H1 (cell line): Measurements from ENCODE around the gene KIF26A. TPM values are rescaled to one million over a fixed set of nuclear protein-coding genes. Genes with fewer than 3 reads are reported as not detected.

ENCODE experiments used
- CTCF ChIA-PET: fragments of 300-600 bp; sonication (Branson Sonifier 250); formaldehyde crosslinking; loops from one replicate; lab custom pipeline; 2021; ENCODE audit not compliant: partially characterized antibody; lab: Charles Lee
- POLR2A ChIA-PET: fragments of 300-600 bp; sonication (Branson Sonifier 250); formaldehyde crosslinking; loops from one replicate; lab custom pipeline; 2021; ENCODE audit warnings: inconsistent platforms; ENCODE audit not compliant: partially characterized antibody; lab: Charles Lee
- DNase-seq, 2 experiments: peaks; one replicate each; pipeline versions ENCODE4 v3.0.0 to v3.0.0-alpha.2; 2010 to 2022; ENCODE audit warnings: low spot score in 2 of 2, low read depth in 1 of 2, mixed read lengths in 1 of 2
- FAIRE-seq: peaks from 2 replicates; lab custom pipeline; 2011; peaks lifted over from hg19 to GRCh38; lab: Jason Lieb, UNC
- H2AFZ ChIP-seq: 2 replicates; pipeline ENCODE4 v1.8.1; 2012; ENCODE audit warnings: low read length, inconsistent platforms
- H2AK5ac ChIP-seq: 2 replicates; pipeline ENCODE4 v1.6.1; 2013; ENCODE audit warnings: low read depth, low read length
- H2BK120ac ChIP-seq: replicated peaks from 2 replicates; pipeline ENCODE3; 2013; ENCODE audit warnings: low read depth, low read length, inconsistent platforms
- H2BK12ac ChIP-seq: 2 replicates; pipeline ENCODE4 v1.6.1; 2013; ENCODE audit warnings: low read depth, low read length
- H2BK15ac ChIP-seq: 2 replicates; pipeline ENCODE4 v1.6.1; 2013; ENCODE audit warnings: low read length
- H2BK20ac ChIP-seq: 2 replicates; pipeline ENCODE4 v1.6.1; 2013; ENCODE audit warnings: low read length
- H2BK5ac ChIP-seq: 2 replicates; pipeline ENCODE4 v1.6.1; 2013; ENCODE audit warnings: low read depth, low read length
- H3K14ac ChIP-seq: 2 replicates; pipeline ENCODE4 v1.6.1; 2013; ENCODE audit warnings: inconsistent platforms; ENCODE audit not compliant: insufficient read length
- H3K18ac ChIP-seq: 2 replicates; pipeline ENCODE4 v1.6.1; 2013; ENCODE audit warnings: low read length; ENCODE audit errors: extremely low read depth
- H3K23ac ChIP-seq: 2 replicates; pipeline ENCODE4 v1.6.1; 2013; ENCODE audit warnings: inconsistent platforms; ENCODE audit not compliant: insufficient read length
- H3K23me2 ChIP-seq: 2 replicates; pipeline ENCODE4 v1.6.1; 2013; ENCODE audit warnings: low read depth, low read length
- H3K27ac ChIP-seq: 2 replicates; pipeline ENCODE4 v1.6.1; 2011; ENCODE audit warnings: low read depth, low read length, inconsistent platforms
- H3K27me3 ChIP-seq, 4 experiments: replicated peaks in 1 of 4; 1 replicate in 1 of 4; 2 replicates in 3 of 4; pipeline versions ENCODE4 v1.6.1 to v1.8.1; 2011 to 2013; ENCODE audit warnings: low read length in 3 of 4, mild to moderate bottlenecking in 3 of 4, inconsistent platforms in 2 of 4, mixed read lengths in 2 of 4, moderate library complexity in 1 of 4; ENCODE audit not compliant: control insufficient read depth in 3 of 4, insufficient read depth in 3 of 4; ENCODE audit errors: extremely low read depth in 1 of 4
- H3K36me3 ChIP-seq, 4 experiments: 2 replicates each; pipeline versions ENCODE4 v1.6.1 to v1.8.1; 2011 to 2013; ENCODE audit warnings: mild to moderate bottlenecking in 4 of 4, low read length in 3 of 4, moderate library complexity in 2 of 4, control low read depth in 1 of 4, inconsistent platforms in 1 of 4; ENCODE audit not compliant: insufficient read depth in 4 of 4, control insufficient read depth in 2 of 4
- H3K4ac ChIP-seq: replicated peaks from 2 replicates; pipeline ENCODE3; 2013; ENCODE audit warnings: low read length, low read depth, mixed read lengths, inconsistent platforms; ENCODE audit not compliant: insufficient read length
- H3K4me1 ChIP-seq, 4 experiments: replicated peaks in 1 of 4; 1 replicate in 1 of 4; 2 replicates in 3 of 4; pipeline versions ENCODE4 v1.6.1 to v1.8.1; 2011 to 2013; ENCODE audit warnings: low read length in 3 of 4, inconsistent platforms in 2 of 4, mixed read lengths in 1 of 4; ENCODE audit not compliant: insufficient read depth in 4 of 4, control insufficient read depth in 3 of 4
- H3K4me2 ChIP-seq, 2 experiments: 2 replicates each; pipeline versions ENCODE4 v1.6.1 to v1.8.1; 2011 to 2013; ENCODE audit warnings: low read depth in 2 of 2, low read length in 2 of 2, control low read depth in 1 of 2, inconsistent platforms in 1 of 2, mild to moderate bottlenecking in 1 of 2; ENCODE audit not compliant: insufficient read depth in 1 of 2
- H3K4me3 ChIP-seq, 4 experiments: fragments of 200-600, 300-600 bp in 1 of 4; sonication (generic), shearing (Covaris generic), sonication (Bioruptor Twin) in 1 of 4; 2 replicates each; pipeline versions ENCODE4 v1.5.1 to v1.8.1; 2011 to 2016; ENCODE audit warnings: low read length in 4 of 4, low read depth in 3 of 4, control low read depth in 2 of 4, inconsistent platforms in 2 of 4, mild to moderate bottlenecking in 2 of 4, mixed read lengths in 1 of 4, moderate library complexity in 1 of 4; ENCODE audit not compliant: insufficient read depth in 2 of 4; ENCODE audit errors: extremely low read depth in 1 of 4
- H3K56ac ChIP-seq: replicated peaks from 2 replicates; pipeline ENCODE3; 2013; ENCODE audit warnings: low read depth, mild to moderate bottlenecking, mixed read lengths, low read length, inconsistent platforms; ENCODE audit not compliant: insufficient read length
- H3K79me1 ChIP-seq: 2 replicates; pipeline ENCODE4 v1.6.1; 2013; ENCODE audit warnings: low read depth, low read length, control low read depth
- H3K79me2 ChIP-seq, 2 experiments: 2 replicates each; pipeline versions ENCODE4 v1.6.1 to v1.8.1; 2012 to 2013; ENCODE audit warnings: low read length in 2 of 2, mild to moderate bottlenecking in 2 of 2, inconsistent platforms in 1 of 2; ENCODE audit not compliant: insufficient read depth in 2 of 2, control insufficient read depth in 1 of 2
- H3K9ac ChIP-seq, 4 experiments: replicated peaks in 1 of 4; 1 replicate in 1 of 4; 2 replicates in 3 of 4; pipeline versions ENCODE4 v1.6.1 to v1.8.1; 2011 to 2013; ENCODE audit warnings: low read depth in 3 of 4, low read length in 3 of 4, control low read depth in 2 of 4, mild to moderate bottlenecking in 2 of 4, moderate library complexity in 2 of 4, inconsistent platforms in 1 of 4; ENCODE audit errors: extremely low read depth in 1 of 4
- H3K9me3 ChIP-seq, 2 experiments: 2 replicates each; pipeline versions ENCODE4 v1.6.1 to v1.8.1; 2012 to 2013; ENCODE audit warnings: mild to moderate bottlenecking in 2 of 2, moderate library complexity in 2 of 2, control low read depth in 1 of 2, inconsistent platforms in 1 of 2, low read depth in 1 of 2, low read length in 1 of 2, mixed read lengths in 1 of 2; ENCODE audit not compliant: insufficient read depth in 2 of 2
- H4K20me1 ChIP-seq, 2 experiments: replicated peaks in 1 of 2; 2 replicates each; pipeline versions ENCODE3 to v1.8.1; 2011 to 2013; ENCODE audit warnings: inconsistent platforms in 2 of 2, low read length in 2 of 2, mild to moderate bottlenecking in 1 of 2; ENCODE audit not compliant: insufficient read depth in 2 of 2, control insufficient read depth in 1 of 2
- H4K5ac ChIP-seq: 2 replicates; pipeline ENCODE4 v1.6.1; 2013; ENCODE audit warnings: low read length, low read depth, mixed read lengths, inconsistent platforms; ENCODE audit not compliant: insufficient read length
- H4K8ac ChIP-seq: 2 replicates; pipeline ENCODE4 v1.8.0; 2013; ENCODE audit warnings: mild to moderate bottlenecking, moderate library complexity, low read length, inconsistent platforms; ENCODE audit not compliant: insufficient read depth; ENCODE audit errors: extremely low read depth
- H4K91ac ChIP-seq: replicated peaks from 2 replicates; pipeline ENCODE3; 2013; ENCODE audit warnings: low read length, mixed read lengths, inconsistent platforms; ENCODE audit not compliant: insufficient read length
- CBX5 ChIP-seq: fragments of 300-800, 300-1000 bp; sonication (generic); IDR thresholded peaks from 2 replicates; pipeline ENCODE4 v1.7.1; 2016; ENCODE audit warnings: antibody characterized with exemption, low read length, low read depth
- NANOG ChIP-seq: IDR thresholded peaks from 2 replicates; pipeline ENCODE4 v1.6.1; 2011; ENCODE audit warnings: low read length, low read depth, mild to moderate bottlenecking, inconsistent platforms; ENCODE audit not compliant: insufficient read depth, poor library complexity, severe bottlenecking
- WGBS, 2 experiments: shearing (Covaris generic) in 1 of 2; methylation state at CpG; one replicate each; pipeline versions ENCODE4 v1.1.6 to v1.1.7; 2013 to 2015; ENCODE audit warnings: low lambda C conversion rate in 2 of 2, mixed read lengths in 2 of 2, inconsistent platforms in 1 of 2, low coverage in 1 of 2, missing lambda C conversion rate in 1 of 2; ENCODE audit not compliant: insufficient replicate concordance in 2 of 2, insufficient coverage in 1 of 2, insufficient read length in 1 of 2; ENCODE audit errors: extremely low coverage in 1 of 2, missing lambda C conversion rate in 1 of 2; 5-methylcytosine and 5-hydroxymethylcytosine counted together
- polyA plus RNA-seq, 7 experiments: library from polyadenylated mRNA; depleted of rRNA in 3 of 7; stranded (reverse) in 5 of 7; unstranded in 2 of 7; fragments of >200 nt in 5 of 7; fragments of 200-250 nt in 2 of 7; gene quantifications; 1 replicate in 5 of 7; 2 replicates in 1 of 7; 4 replicates in 1 of 7; pipeline versions ENCODE4 v1.2.1 to v1.2.3, GENCODE V29; 2011 to 2013; ENCODE audit warnings: missing spikeins in 2 of 7, mixed read lengths in 2 of 7
- total RNA-seq: library from RNA; stranded (reverse); fragmentation: NEBNext Ultra II Directional; extraction: Animal tissue kit (Norgen Biotek cat#: 25700); gene quantifications from 2 replicates; pipeline ENCODE4 v1.2.1, GENCODE V29; 2021

KIF26A gene
- total and polyA plus RNA-seq, 2 of the 8 experiments (the other 6 are each of a cell fraction or from before 2014, with no cell fraction given) = 11.5 to 41.6 TPM

GRCh38 chr14:104185916-104186495 is 47.6 kb downstream of the KIF26A start:
- Histone ChIP-seq H3K23ac (no peak overlapping the region), H4K5ac (no peak overlapping the region), H2BK15ac (no peak overlapping the region), H3K9me3 (no peaks in the 10 kb centered on the region), H4K8ac (peak overlapping the region; percentile 57; the same call in 1 of the 2 replicates), H2BK12ac (no peak overlapping the region), H3K4me1 (no peaks in the 10 kb centered on the region; a peak in 2 of 7 replicates), H2BK5ac (no peak overlapping the region), H3K14ac (no peak overlapping the region), H3K9ac (no peak overlapping the region), H3K27ac (no peak overlapping the region), H3K4me2 (no peak overlapping the region), H3K27me3 (no peaks in the 10 kb centered on the region), H3K36me3 (no peaks in the 10 kb centered on the region), H3K23me2 (no peaks in the 10 kb centered on the region), H2BK120ac (no peak overlapping the region), H3K79me2 (no peaks in the 10 kb centered on the region), H3K4me3 (no peak overlapping the region), H3K56ac (no peak overlapping the region), H2AFZ (no peak overlapping the region), H3K18ac (no peak overlapping the region), H2AK5ac (no peak overlapping the region), H3K79me1 (no peaks in the 10 kb centered on the region), H4K20me1 (peaks cover 0 to 7% of the 10 kb centered on the region in 2 experiments), H4K91ac (no peak overlapping the region), H3K4ac (no peak overlapping the region), H2BK20ac (no peak overlapping the region; the same call in 1 of the 2 replicates)
- POLR2A ChIA-PET = no interaction called here
- no peak for FAIRE-seq
- CTCF ChIA-PET = interaction anchor here (0.9 to 2.8 kb wide), 13 partner anchors 10 to 465 kb away, joined by 3 to 12 read pairs (median 3); no protein-coding TSS in a partner anchor
- no peak for DNase-seq
- 88% methylated on average over 12 of the region's 16 CpGs; no CpG with 5 or more reads in 1 of the 2 experiments for WGBS, 2 experiments
- TF ChIP-seq NANOG (no peak), CBX5 (no peak)
